Prostate gland (tissue), 2 donors: ENCODE data around the gene RAB5IF. TPM values are rescaled to one million over a fixed set of nuclear protein-coding genes. Genes with fewer than 3 reads are reported as not detected.

ENCODE experiments used
- DNase-seq: peaks from one replicate; pipeline ENCODE4 v3.0.0-alpha.2; 2019; ENCODE audit warnings: low spot score
- H3K27ac ChIP-seq, 2 donors: fragments of 200-600 bp; sonication (generic); 2 replicates each; pipeline ENCODE4 v1.5.1; 2017 to 2019
- H3K27me3 ChIP-seq: fragments of 200-600 bp; sonication (generic); replicated peaks from 2 replicates; pipeline ENCODE4 v1.5.1; 2019; ENCODE audit not compliant: insufficient read depth
- H3K36me3 ChIP-seq, 2 donors: fragments of 200-600 bp; sonication (generic); 1 replicate in 1 of 2; 2 replicates in 1 of 2; pipeline versions ENCODE4 v1.5.1 to v1.8.1; 2017 to 2019
- H3K4me1 ChIP-seq: fragments of 200-600 bp; sonication (generic); replicated peaks from 2 replicates; pipeline ENCODE4 v1.5.1; 2019
- H3K4me3 ChIP-seq, 2 donors: fragments of 200-600 bp; sonication (generic); 2 replicates each; pipeline ENCODE4 v1.5.1; 2017 to 2019
- H3K9me3 ChIP-seq: fragments of 200-600 bp; sonication (generic); 2 replicates; pipeline ENCODE4 v1.5.1; 2017
- CTCF ChIP-seq, 4 experiments: fragments of 200-600 bp in 2 of 4; fragments of 450-650 bp in 2 of 4; sonication (generic) in 2 of 4; IDR thresholded peaks; 1 replicate in 3 of 4; 2 replicates in 1 of 4; pipeline ENCODE4 v1.5.1; 2016 to 2019; ENCODE audit warnings: antibody characterized with exemption in 4 of 4, mild to moderate bottlenecking in 2 of 4, moderate library complexity in 2 of 4
- POLR2A ChIP-seq: fragments of 450-650 bp; IDR thresholded peaks from one replicate; pipeline ENCODE4 v1.6.1; 2016; ENCODE audit warnings: antibody characterized with exemption, mild to moderate bottlenecking
- POLR2AphosphoS5 ChIP-seq: sonication (generic); formaldehyde crosslinking; IDR thresholded peaks from one replicate; pipeline ENCODE4 v1.6.1; 2017; ENCODE audit warnings: antibody characterized with exemption
- WGBS: methylation state at CpG from one replicate; pipeline ENCODE4 v1.1.5; 2018; 5-methylcytosine and 5-hydroxymethylcytosine counted together
- intact Hi-C: fragments of 100-400 bp; cut with DNase I; formaldehyde crosslinking; loops from one replicate; pipeline ENCODE4 v1.14.2; 2022
- total RNA-seq, 2 donors: library from RNA; depleted of rRNA; stranded (reverse); fragments of >200 nt; gene quantifications; one replicate each; pipeline ENCODE4 v1.1.0, GENCODE V29; 2016

The RAB5IF gene
- total RNA-seq, 2 donors from 2014 or later = 72.8 to 92.3 TPM

GRCh38 chr20:36624944-36625324 is 19.4 kb downstream of the RAB5IF start:
- Histone ChIP-seq H3K4me1 (peaks cover 3% of the 10 kb centered on the region), H3K9me3 (no peaks in the 10 kb centered on the region)
- WGBS = 67% methylated on average over 2 of the region's 2 CpGs

GRCh38 chr20:36628076-36628475 is 22.5 kb downstream of the RAB5IF start:
- no peak for TF ChIP-seq CTCF (IDR thresholded peaks at IDR 0.05)
- no peak for TF ChIP-seq POLR2AphosphoS5
- no peak for TF ChIP-seq POLR2A
- peaks cover 3% of the 10 kb centered on the region for H3K4me1 ChIP-seq
- no peak overlapping the region for H3K4me3 ChIP-seq
- H3K27ac ChIP-seq = no peak overlapping the region
- intact Hi-C loops = no loop called here
- H3K27me3 ChIP-seq = no peaks in the 10 kb centered on the region
- DNase-seq = no peak
- no peaks in the 10 kb centered on the region for H3K9me3 ChIP-seq
- 90% methylated on average over 7 of the region's 7 CpGs for WGBS
- no peaks in the 10 kb centered on the region for H3K36me3 ChIP-seq

More at GRCh38 chr20:36624944-36625324, 19.4 kb downstream of the RAB5IF start:
- intact Hi-C loops = no loop called here
- H3K27me3 ChIP-seq = no peaks in the 10 kb centered on the region
- no peak overlapping the region for H3K4me3 ChIP-seq
- no peak for DNase-seq
- no peak for TF ChIP-seq POLR2AphosphoS5
- no peak for TF ChIP-seq CTCF (IDR thresholded peaks at IDR 0.05)
- no peak for TF ChIP-seq POLR2A
- no peaks in the 10 kb centered on the region for H3K36me3 ChIP-seq
- no peak overlapping the region for H3K27ac ChIP-seq

- no peaks in the 10 kb centered on the region for H3K9me3 ChIP-seq
- TF ChIP-seq CTCF (IDR thresholded peaks at IDR 0.05) (no peak), POLR2AphosphoS5 (no peak), POLR2A (no peak)
- intact Hi-C loops = no loop called here
- H3K4me1 ChIP-seq = no peaks in the 10 kb centered on the region
- H3K27me3 ChIP-seq = no peaks in the 10 kb centered on the region
- DNase-seq = no peak
- no peaks in the 10 kb centered on the region for H3K36me3 ChIP-seq
- 72% methylated on average over 15 of the region's 15 CpGs for WGBS
- H3K27ac ChIP-seq = no peak overlapping the region
- no peak overlapping the region for H3K4me3 ChIP-seq
Observed at GRCh38 chr20:36629719-36630681, 24.4 kb downstream of the RAB5IF start.

- Histone ChIP-seq H3K4me1 (no peaks in the 10 kb centered on the region), H3K4me3 (no peak overlapping the region), H3K27ac (no peak overlapping the region), H3K9me3 (no peaks in the 10 kb centered on the region), H3K27me3 (no peaks in the 10 kb centered on the region), H3K36me3 (no peaks in the 10 kb centered on the region)
- WGBS = 95% methylated on average over 6 of the region's 6 CpGs
- no peak for DNase-seq
- no peak for TF ChIP-seq CTCF (IDR thresholded peaks at IDR 0.05)
- no peak for TF ChIP-seq POLR2AphosphoS5
- no peak for TF ChIP-seq POLR2A
- intact Hi-C loops = no loop called here
Observed at GRCh38 chr20:36631646-36632045, 26.1 kb downstream of the RAB5IF start.

GRCh38 chr20:36632147-36632486 is 26.5 kb downstream of the RAB5IF start:
- H3K27ac ChIP-seq = no peak overlapping the region
- intact Hi-C loops = no loop called here
- H3K36me3 ChIP-seq = no peaks in the 10 kb centered on the region
- WGBS = 88% methylated on average over 3 of the region's 3 CpGs
- H3K27me3 ChIP-seq = no peaks in the 10 kb centered on the region
- no peaks in the 10 kb centered on the region for H3K9me3 ChIP-seq
- no peak for TF ChIP-seq CTCF (IDR thresholded peaks at IDR 0.05)
- TF ChIP-seq POLR2A = no peak
- no peak for TF ChIP-seq POLR2AphosphoS5
- DNase-seq = no peak
- no peak overlapping the region for H3K4me3 ChIP-seq
- H3K4me1 ChIP-seq = no peaks in the 10 kb centered on the region
